ENCODE measurements around the gene FGF14.
"Not testable (repeated sequence)": the region's sequence is repeated elsewhere in the genome, so short reads cannot be mapped to it uniquely, and the experiment has no call there.

Gene FGF14

GRCh38 chr13:102195566-102196462 lies 206.0 kb downstream of the FGF14 start:
- DNase-seq (ENCODE audit: low read depth in 2 of 2): no peak

- no peak for DNase-seq (ENCODE audit: low read depth in 2 of 2)
Measured at GRCh38 chr13:102192858-102193257, 209.0 kb downstream of the FGF14 start.

GRCh38 chr13:102191951-102192502 lies 209.8 kb downstream of the FGF14 start:
- DNase-seq (ENCODE audit: low read depth in 2 of 2): no peak

- DNase-seq (ENCODE audit: low read depth in 2 of 2): no peak
Measured at GRCh38 chr13:102190930-102191329, 210.9 kb downstream of the FGF14 start.

GRCh38 chr13:102187313-102187712 lies 214.5 kb downstream of the FGF14 start:
- no peak for DNase-seq (ENCODE audit: low read depth in 2 of 2)

- no peak for DNase-seq (ENCODE audit: low read depth in 2 of 2)
Measured at GRCh38 chr13:102185375-102185984, 216.4 kb downstream of the FGF14 start.

GRCh38 chr13:102183509-102184182 lies 218.2 kb downstream of the FGF14 start:
- no peak for DNase-seq (ENCODE audit: low read depth in 2 of 2)

GRCh38 chr13:102182170-102182569 lies 219.7 kb downstream of the FGF14 start:
- DNase-seq (ENCODE audit: low read depth in 2 of 2): no peak

GRCh38 chr13:102177431-102177830 lies 224.4 kb downstream of the FGF14 start:
- DNase-seq (ENCODE audit: low read depth in 2 of 2): no peak

GRCh38 chr13:102176846-102177245 lies 225.0 kb downstream of the FGF14 start:
- DNase-seq (ENCODE audit: low read depth in 2 of 2): no peak

- DNase-seq (ENCODE audit: low read depth in 2 of 2): no peak
Measured at GRCh38 chr13:102172406-102172805, 229.4 kb downstream of the FGF14 start.

GRCh38 chr13:102170305-102170704 lies 231.5 kb downstream of the FGF14 start:
- no peak for DNase-seq (ENCODE audit: low read depth in 2 of 2)

- no peak for DNase-seq (ENCODE audit: low read depth in 2 of 2)
Measured at GRCh38 chr13:102169471-102170015, 232.3 kb downstream of the FGF14 start.

- no peak for DNase-seq (ENCODE audit: low read depth in 2 of 2)
Measured at GRCh38 chr13:102152790-102153189, 249.1 kb downstream of the FGF14 start.

GRCh38 chr13:102147353-102147752 lies 254.5 kb downstream of the FGF14 start:
- no peak for DNase-seq (ENCODE audit: low read depth in 2 of 2)

- no peak for DNase-seq (ENCODE audit: low read depth in 2 of 2)
Measured at GRCh38 chr13:102145750-102146149, 256.1 kb downstream of the FGF14 start.

- no peak for DNase-seq (ENCODE audit: low read depth in 2 of 2)
Measured at GRCh38 chr13:102142473-102142826, 259.4 kb downstream of the FGF14 start.

- no peak for DNase-seq (ENCODE audit: low read depth in 2 of 2)
Measured at GRCh38 chr13:102141625-102142472, 260.0 kb downstream of the FGF14 start.

GRCh38 chr13:102139626-102140025 lies 262.2 kb downstream of the FGF14 start:
- DNase-seq (ENCODE audit: low read depth in 2 of 2): no peak

GRCh38 chr13:102138635-102139190 lies 263.1 kb downstream of the FGF14 start:
- no peak for DNase-seq (ENCODE audit: low read depth in 2 of 2)

GRCh38 chr13:102137904-102138303 lies 263.9 kb downstream of the FGF14 start:
- not testable (repeated sequence) for DNase-seq (ENCODE audit: low read depth in 2 of 2)
